SK-MEL-5 (cell line): ENCODE measurements around the gene GNPAT. TPM values are rescaled to one million over a fixed set of nuclear protein-coding genes. Genes with fewer than 3 reads are reported as not detected.

ENCODE experiments used
- DNase-seq: peaks from one replicate; pipeline ENCODE4 v3.0.0-alpha.2; 2016; ENCODE audit warnings: low read depth, low spot score
- in situ Hi-C: cut with HindIII; loops from 2 replicates; pipeline ENCODE4 v1.10.0; 2016; ENCODE audit warnings: low sequenced_read_pairs, high pct_unique_total_duplicates, low pct_unique_long_range_greater_than_20kb
- polyA plus RNA-seq, 2 experiments: library from polyadenylated mRNA; depleted of rRNA; stranded (reverse); fragments of >200 nt; gene quantifications; 2 replicates each; pipeline ENCODE4 v1.2.3, GENCODE V29; 2015
- total RNA-seq: library from RNA; depleted of rRNA; stranded (reverse); fragments of >200 nt; shearing (Covaris generic); gene quantifications from 2 replicates; pipeline ENCODE4 v1.2.3, GENCODE V29; 2014; rRNA removed

GNPAT gene
- total RNA-seq, result 48.2 and 50.1 TPM in 2 replicates
- 22.7 and 24.4 TPM in 2 replicates for polyA plus RNA-seq (2015; cell fraction: cytosol; rRNA removed)
- polyA plus RNA-seq (2015; cell fraction: nucleus; rRNA removed), result 44.9 and 45.0 TPM in 2 replicates

GRCh38 chr1:231240883-231241735 lies at the start of gene GNPAT:
GNPAT (plus strand) TSS chr1:231241212; CDS start chr1:231241379, 167 bp downstream.
- in situ Hi-C loops, result no loop called here
- DNase-seq, result peak; percentile 84

- peak; percentile 55 for DNase-seq
- in situ Hi-C loops, result no loop called here
Measured at GRCh38 chr1:231192620-231193163, 48.3 kb upstream of the GNPAT start.

- in situ Hi-C loops, result no loop called here
Measured at GRCh38 chr1:231193710-231194340, 47.2 kb upstream of the GNPAT start.

GRCh38 chr1:231194476-231194842 lies 46.6 kb upstream of the GNPAT start:
- DNase-seq, result no peak
- in situ Hi-C loops, result no loop called here

More at GRCh38 chr1:231193710-231194340, 47.2 kb upstream of the GNPAT start:
- no peak for DNase-seq

- DNase-seq, result no peak
- in situ Hi-C loops, result no loop called here
Measured at GRCh38 chr1:231194843-231195516, 46.0 kb upstream of the GNPAT start.

- in situ Hi-C loops, result no loop called here
- DNase-seq, result no peak
Measured at GRCh38 chr1:231196307-231196706, 44.7 kb upstream of the GNPAT start.

GRCh38 chr1:231196728-231197127 lies 44.3 kb upstream of the GNPAT start:
- no peak for DNase-seq
- in situ Hi-C loops, result no loop called here

- in situ Hi-C loops, result no loop called here
- DNase-seq, result no peak
Measured at GRCh38 chr1:231199868-231200267, 41.1 kb upstream of the GNPAT start.

GRCh38 chr1:231200388-231201031 lies 40.5 kb upstream of the GNPAT start:
- in situ Hi-C loops, result no loop called here
- DNase-seq, result peak; percentile 41

- no peak for DNase-seq
- in situ Hi-C loops, result no loop called here
Measured at GRCh38 chr1:231201375-231201978, 39.5 kb upstream of the GNPAT start.

- in situ Hi-C loops, result no loop called here
Measured at GRCh38 chr1:231201979-231202633, 38.9 kb upstream of the GNPAT start.

GRCh38 chr1:231203259-231204057 lies 37.6 kb upstream of the GNPAT start:
- DNase-seq, result no peak
- in situ Hi-C loops, result no loop called here

More at GRCh38 chr1:231201979-231202633, 38.9 kb upstream of the GNPAT start:
- DNase-seq, result no peak

GRCh38 chr1:231206856-231207255 lies 34.2 kb upstream of the GNPAT start:
- peak; percentile 45 for DNase-seq
- in situ Hi-C loops, result no loop called here

GRCh38 chr1:231207437-231207836 lies 33.6 kb upstream of the GNPAT start:
- no peak for DNase-seq
- in situ Hi-C loops, result no loop called here

- in situ Hi-C loops, result no loop called here
- no peak for DNase-seq
Measured at GRCh38 chr1:231208980-231209379, 32.0 kb upstream of the GNPAT start.

GRCh38 chr1:231209531-231209930 lies 31.5 kb upstream of the GNPAT start:
- in situ Hi-C loops, result no loop called here
- no peak for DNase-seq
